Stimulated activated CD8-positive, alpha-beta memory T cell treated with anti-CD3 and anti-CD28 coated beads, Interleukin-12 subunit alpha, Interleukin-12 subunit beta, amount 100 ng/mL, for 24 hours (primary cell): ENCODE results near the gene CECR2.
"Not testable (repeated sequence)": the region's sequence is repeated elsewhere in the genome, so short reads cannot be mapped to it uniquely, and the experiment has no call there.

Experiments
- DNase-seq: peaks from one replicate; pipeline ENCODE4 v3.0.0-alpha.2; 2020; ENCODE audit errors: extremely low read depth

Gene CECR2

GRCh38 chr22:17402293-17402692 is 33.0 kb downstream of the CECR2 start:
- DNase-seq: no peak

- DNase-seq: no peak
Measured at GRCh38 chr22:17403906-17404305, 34.6 kb downstream of the CECR2 start.

DNA sequence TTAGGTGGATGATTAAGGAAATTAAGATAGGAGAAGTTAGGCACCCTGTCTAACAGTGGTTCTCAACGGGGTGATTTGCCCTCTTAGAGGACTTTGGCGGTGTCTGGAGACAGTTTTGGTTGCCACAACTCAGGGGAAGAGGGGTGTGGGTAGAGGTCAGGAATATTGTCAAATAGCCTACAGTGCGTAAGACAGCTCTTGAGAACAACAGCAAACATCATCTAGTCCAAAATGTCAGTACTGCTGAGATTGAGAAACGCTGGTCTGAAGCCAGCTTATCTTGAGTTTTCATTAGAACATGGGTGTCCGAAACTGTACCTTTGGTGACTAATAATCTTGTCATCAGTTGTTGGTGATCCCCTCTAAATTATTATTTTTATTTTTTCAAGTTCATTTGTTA is 38.4 kb downstream of the CECR2 start:
- no peak for DNase-seq

GRCh38 chr22:17410576-17410975 is 41.3 kb downstream of the CECR2 start:
- DNase-seq: no peak

DNA sequence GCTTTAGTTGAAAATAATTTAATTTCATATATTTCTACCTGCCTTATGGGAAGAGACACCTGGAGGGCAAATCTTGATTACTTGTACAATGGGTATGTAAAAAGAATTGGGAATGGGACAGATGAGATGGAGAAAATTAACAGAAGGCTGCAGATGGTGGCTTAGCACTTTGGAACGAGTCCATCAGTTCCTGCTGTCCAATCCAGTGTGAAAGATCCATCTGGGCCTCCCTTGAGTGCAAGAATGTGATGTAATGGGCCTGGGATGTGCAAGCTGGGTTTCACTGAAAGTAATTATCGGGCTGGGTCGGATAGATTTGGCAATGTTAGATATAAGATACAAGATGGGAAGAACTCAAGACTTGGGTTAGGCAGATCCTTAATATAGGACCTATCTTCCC is 42.0 kb downstream of the CECR2 start:
- no peak for DNase-seq

DNA sequence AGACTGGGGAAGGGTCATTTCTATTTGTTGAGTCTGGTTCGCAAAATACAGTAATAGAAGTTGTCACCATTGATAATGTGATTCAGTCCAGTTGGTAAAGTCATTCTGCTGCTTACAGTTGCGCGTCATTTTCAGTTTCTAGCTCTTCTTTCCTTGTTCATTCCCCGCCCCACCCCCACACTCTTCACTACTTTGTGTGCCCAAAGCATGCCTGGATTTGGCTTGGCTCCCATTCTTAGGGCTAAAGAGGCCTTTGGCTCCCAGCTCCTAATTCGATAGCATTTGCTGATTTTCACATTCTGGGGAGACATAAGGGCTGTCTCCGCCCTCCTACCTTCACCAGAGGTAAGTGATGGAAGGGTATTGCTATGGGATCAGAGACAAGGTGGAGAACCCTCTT is 43.0 kb downstream of the CECR2 start:
- no peak for DNase-seq

DNA sequence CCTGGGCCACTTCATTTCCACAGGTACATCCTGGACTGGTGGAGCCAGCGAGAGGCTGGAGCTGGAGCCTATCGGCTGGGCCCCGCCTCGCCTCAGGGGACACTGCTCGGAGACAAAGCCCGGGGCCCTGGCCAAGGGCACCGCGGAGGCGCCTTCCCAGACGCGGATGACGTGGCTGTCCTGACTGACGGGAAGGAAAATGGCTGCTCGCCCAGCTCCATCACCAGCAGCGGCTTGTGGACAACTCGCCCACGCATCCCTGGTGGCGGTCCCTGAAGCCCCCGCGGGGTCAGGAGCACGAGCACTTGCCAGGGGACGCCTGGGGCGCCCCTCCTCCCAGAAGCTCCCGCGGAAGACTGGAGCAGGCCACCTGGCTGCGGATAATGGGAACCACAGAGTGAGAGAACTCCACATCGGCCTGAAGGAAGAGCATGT is 49.6 kb downstream of the CECR2 start:
- DNase-seq: no peak

GRCh38 chr22:17419348-17419747 is 50.1 kb downstream of the CECR2 start:
- no peak for DNase-seq

GRCh38 chr22:17422736-17423343 is 53.6 kb downstream of the CECR2 start:
- no peak for DNase-seq

DNA sequence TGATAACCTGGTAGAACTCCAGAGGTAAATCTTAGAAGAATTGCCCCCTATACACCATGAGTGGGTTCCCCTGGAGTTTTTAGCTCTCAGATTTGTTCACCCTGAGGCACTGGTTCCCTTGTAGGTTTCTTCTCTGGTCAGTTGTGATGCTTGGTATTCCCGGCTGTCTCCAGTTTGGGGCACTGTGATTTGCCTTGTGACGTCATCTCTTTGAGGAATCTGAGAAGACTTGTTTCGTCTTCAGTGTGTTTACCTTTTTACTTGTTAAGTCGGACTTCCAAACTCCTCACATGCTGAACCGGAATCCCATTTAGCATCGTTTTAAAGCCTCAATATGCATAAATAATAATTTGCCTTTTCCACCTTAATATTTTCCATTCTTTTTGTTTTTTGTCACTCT is 54.4 kb downstream of the CECR2 start:
- DNase-seq: no peak

- DNase-seq: not testable (repeated sequence)
Measured at GRCh38 chr22:17427528-17427927, 58.3 kb downstream of the CECR2 start.

GRCh38 chr22:17429516-17429915 is 60.3 kb downstream of the CECR2 start:
- DNase-seq: no peak

DNA sequence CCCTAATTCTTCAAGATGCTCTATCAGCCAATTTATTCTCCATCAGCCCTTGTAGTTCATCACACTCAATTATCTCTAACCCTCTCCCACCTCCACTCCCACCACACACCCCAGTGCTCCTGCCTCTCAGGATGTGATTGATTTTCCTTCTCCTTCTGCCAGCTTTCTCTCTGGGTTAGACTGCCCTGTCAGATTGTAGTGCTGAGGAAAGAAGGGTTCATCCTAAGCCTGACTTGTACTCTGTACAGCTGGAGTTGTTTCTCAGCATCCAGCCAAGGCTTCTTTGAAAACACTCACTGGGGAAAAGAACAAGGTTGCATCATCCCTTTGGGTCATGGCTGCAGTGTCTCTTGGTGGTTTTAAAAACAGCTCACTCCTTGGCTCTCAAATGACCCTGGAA is 61.2 kb downstream of the CECR2 start:
- DNase-seq: no peak

DNA sequence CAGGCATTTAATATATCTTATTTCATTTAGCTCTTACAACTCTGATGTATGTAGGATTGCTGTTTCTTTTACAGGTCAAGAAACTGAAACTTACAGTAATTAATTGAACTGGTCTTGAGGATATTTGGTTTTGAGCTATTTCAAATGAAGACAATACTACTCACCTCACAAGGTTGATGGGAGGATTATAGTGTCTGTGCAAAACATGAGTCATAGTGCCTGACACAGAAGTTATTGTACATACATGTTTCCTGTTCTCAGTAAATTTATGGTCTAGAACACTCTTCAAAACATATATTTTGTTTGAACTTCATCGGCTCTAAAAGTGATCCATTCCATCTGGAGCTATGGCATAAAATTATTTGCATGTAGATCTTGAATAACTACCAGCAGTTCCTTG is 61.9 kb downstream of the CECR2 start:
- DNase-seq: no peak

- no peak for DNase-seq
Measured at GRCh38 chr22:17434856-17435255, 65.6 kb downstream of the CECR2 start.

DNA sequence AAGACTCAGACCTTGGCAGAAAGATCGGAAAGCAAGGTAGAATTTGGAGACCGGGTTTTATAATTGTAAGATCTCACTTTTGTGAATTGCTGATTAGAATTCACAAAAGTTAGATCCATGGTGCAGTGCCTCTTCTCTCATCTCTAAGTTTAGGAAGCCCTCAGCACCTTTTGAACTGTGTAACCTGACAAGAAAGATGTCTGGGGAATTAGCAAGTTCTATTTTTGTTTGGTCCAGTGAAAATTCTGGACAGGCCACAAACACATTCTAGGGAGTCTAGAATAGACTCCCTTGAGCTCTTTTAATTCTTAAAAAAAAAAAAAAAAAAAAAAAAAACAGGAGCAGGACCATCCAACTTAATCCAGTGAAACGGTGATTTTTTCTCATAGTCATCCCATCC is 66.1 kb downstream of the CECR2 start:
- DNase-seq: no peak

- DNase-seq: no peak
Measured at GRCh38 chr22:17436382-17436980, 67.2 kb downstream of the CECR2 start.

GRCh38 chr22:17436981-17437412 is 67.7 kb downstream of the CECR2 start:
- DNase-seq: no peak

- DNase-seq: no peak
Measured at GRCh38 chr22:17438026-17438425, 68.8 kb downstream of the CECR2 start.

GRCh38 chr22:17441326-17441725 is 72.1 kb downstream of the CECR2 start:
- no peak for DNase-seq

- no peak for DNase-seq
Measured at GRCh38 chr22:17443405-17444203, 74.3 kb downstream of the CECR2 start.

DNA sequence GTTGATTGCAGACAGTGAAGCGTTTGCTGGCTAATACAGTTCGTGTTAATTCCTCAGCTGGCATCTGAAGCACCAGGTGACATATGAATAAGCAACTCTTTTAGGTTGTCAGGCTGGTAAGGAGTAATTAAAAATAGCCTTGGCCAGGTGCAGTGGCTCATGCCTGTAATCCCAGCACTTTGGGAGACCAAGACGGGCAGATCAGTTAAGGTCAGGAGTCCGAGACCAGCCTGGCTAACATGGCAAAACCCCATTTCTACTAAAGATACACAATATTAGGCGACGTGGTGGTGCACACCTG is 74.9 kb downstream of the CECR2 start:
- no peak for DNase-seq

- DNase-seq: no peak
Measured at GRCh38 chr22:17446698-17447097, 77.4 kb downstream of the CECR2 start.
